Thyroid gland (tissue), 4 donors: ENCODE results near the gene MEIS1.

ENCODE experiments used
- POLR2A ChIP-seq, 2 donors: fragments of 450-650 bp; IDR thresholded peaks; one replicate each; pipeline ENCODE4 v1.6.1; 2017; ENCODE audit warnings: antibody characterized with exemption in 2 of 2, mild to moderate bottlenecking in 2 of 2, moderate library complexity in 1 of 2
- TF ChIP-seq, protein P1 (sequence below), 6 experiments: fragments of 200-600 bp in 3 of 6; fragments of 450-650 bp in 3 of 6; sonication (generic) in 3 of 6; IDR thresholded peaks; one replicate each; pipeline ENCODE4 v1.5.1; 2016 to 2019; ENCODE audit warnings: antibody characterized with exemption in 6 of 6, mild to moderate bottlenecking in 2 of 6, inconsistent platforms in 1 of 6, moderate library complexity in 1 of 6

DNA sequence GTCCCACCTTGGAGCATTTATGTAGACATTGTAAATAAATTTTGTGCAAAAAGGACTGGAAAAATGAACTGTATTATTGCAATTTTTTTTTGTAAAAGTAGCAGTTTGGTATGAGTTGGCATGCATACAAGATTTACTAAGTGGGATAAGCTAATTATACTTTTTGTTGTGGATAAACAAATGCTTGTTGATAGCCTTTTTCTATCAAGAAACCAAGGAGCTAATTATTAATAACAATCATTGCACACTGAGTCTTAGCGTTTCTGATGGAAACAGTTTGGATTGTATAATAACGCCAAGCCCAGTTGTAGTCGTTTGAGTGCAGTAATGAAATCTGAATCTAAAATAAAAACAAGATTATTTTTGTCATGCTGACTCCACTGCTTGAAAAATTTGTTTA lies 137.5 kb downstream of the MEIS1 start:
- TF ChIP-seq, protein P1, sequence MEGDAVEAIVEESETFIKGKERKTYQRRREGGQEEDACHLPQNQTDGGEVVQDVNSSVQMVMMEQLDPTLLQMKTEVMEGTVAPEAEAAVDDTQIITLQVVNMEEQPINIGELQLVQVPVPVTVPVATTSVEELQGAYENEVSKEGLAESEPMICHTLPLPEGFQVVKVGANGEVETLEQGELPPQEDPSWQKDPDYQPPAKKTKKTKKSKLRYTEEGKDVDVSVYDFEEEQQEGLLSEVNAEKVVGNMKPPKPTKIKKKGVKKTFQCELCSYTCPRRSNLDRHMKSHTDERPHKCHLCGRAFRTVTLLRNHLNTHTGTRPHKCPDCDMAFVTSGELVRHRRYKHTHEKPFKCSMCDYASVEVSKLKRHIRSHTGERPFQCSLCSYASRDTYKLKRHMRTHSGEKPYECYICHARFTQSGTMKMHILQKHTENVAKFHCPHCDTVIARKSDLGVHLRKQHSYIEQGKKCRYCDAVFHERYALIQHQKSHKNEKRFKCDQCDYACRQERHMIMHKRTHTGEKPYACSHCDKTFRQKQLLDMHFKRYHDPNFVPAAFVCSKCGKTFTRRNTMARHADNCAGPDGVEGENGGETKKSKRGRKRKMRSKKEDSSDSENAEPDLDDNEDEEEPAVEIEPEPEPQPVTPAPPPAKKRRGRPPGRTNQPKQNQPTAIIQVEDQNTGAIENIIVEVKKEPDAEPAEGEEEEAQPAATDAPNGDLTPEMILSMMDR (IDR thresholded peaks at IDR 0.05), result no peak
- TF ChIP-seq POLR2A (IDR thresholded peaks at IDR 0.05), result no peak
